Raji (cell line): ENCODE data around the gene B3GNT5.

ENCODE experiments used
- POLR2A ChIP-seq: IDR thresholded peaks from 2 replicates; pipeline ENCODE4 v1.6.1; 2011; ENCODE audit warnings: low read depth, low read length, control low read depth; ENCODE audit not compliant: insufficient read depth

The B3GNT5 gene

GRCh38 chr3:183222631-183223235 lies 30.3 kb upstream of the B3GNT5 start:
- no peak for TF ChIP-seq POLR2A

GRCh38 chr3:183224180-183224970 lies 28.7 kb upstream of the B3GNT5 start:
- no peak for TF ChIP-seq POLR2A

GRCh38 chr3:183226333-183226890 lies 26.6 kb upstream of the B3GNT5 start:
- TF ChIP-seq POLR2A = no peak

DNA sequence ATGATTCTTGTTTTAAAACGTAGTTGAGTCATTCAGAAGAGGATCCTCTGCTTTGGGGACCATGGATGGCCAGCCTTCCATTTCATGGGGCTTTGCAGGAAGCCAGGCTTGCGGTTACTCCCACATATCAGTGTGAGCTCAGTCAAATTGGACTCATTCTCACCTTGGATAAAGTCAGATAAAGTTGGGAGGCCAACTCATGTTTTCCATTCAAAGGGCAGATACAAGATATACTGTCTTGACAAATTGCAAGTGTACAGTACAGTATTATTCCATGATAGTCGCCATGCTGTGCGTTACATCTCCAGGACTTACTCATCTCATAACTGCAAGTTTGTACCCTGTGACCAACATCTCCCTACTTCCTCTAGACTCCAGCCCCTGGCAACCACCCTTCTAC lies 25.5 kb upstream of the B3GNT5 start:
- no peak for TF ChIP-seq POLR2A

GRCh38 chr3:183229178-183229577 lies 23.9 kb upstream of the B3GNT5 start:
- no peak for TF ChIP-seq POLR2A

- TF ChIP-seq POLR2A = no peak
Measured at GRCh38 chr3:183230826-183231225, 22.2 kb upstream of the B3GNT5 start.

DNA sequence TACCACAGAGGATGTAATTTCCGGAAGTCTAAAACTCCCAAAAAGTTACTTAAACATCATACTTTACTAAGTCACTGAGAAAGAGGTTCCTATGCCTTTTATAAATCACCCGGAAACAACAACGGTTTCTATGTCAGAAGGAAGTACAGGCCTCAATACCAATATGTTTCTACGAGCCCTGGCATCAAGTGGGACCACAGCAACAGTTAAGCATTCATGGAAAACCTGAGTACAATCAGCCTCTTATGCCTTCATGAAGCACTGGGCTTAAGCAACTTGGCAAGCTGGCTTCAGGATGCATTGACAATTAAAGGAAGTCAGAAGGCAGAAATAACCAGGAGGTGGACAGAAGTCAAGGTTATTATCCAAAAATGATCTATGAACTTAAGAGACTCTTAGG lies 19.1 kb upstream of the B3GNT5 start:
- TF ChIP-seq POLR2A = no peak

DNA sequence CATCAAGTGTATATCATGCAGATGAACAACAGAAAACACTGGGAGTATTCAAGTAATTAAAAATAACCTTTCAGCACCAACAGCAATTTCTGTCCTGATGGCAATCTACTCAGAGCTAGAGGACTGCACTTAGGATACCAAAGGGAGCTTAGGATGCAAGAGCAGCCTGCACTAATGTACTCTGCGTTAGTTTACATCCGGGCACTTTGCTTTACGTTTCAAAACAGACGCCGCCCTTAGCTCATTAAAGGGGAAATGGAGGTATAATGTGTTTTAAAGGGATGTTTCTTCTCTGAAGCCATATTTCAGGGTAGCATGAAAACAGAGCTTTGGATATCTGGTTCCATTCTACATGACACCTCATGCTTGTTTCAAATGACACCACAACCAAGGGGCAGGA lies 14.0 kb upstream of the B3GNT5 start:
- no peak for TF ChIP-seq POLR2A

DNA sequence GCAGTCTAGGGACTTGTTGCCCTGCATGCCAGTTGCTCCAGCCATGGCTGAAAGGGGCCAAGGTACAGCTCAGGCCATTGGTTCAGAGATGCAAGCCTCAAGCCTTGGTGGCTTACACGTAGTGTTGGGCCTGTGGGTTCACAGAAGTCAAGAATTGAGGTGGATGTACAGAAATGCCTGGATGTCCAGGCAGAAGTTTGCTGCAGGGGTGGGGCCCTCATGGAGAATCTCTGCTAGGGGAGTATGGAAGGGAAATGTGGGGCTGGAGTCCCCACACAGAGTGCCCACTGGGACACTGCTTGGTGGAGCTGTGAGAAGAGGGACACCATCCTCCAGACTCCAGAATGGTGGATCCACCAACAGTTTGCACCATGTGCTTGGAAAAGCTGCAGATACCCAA lies 10.6 kb upstream of the B3GNT5 start:
- TF ChIP-seq POLR2A = no peak

DNA sequence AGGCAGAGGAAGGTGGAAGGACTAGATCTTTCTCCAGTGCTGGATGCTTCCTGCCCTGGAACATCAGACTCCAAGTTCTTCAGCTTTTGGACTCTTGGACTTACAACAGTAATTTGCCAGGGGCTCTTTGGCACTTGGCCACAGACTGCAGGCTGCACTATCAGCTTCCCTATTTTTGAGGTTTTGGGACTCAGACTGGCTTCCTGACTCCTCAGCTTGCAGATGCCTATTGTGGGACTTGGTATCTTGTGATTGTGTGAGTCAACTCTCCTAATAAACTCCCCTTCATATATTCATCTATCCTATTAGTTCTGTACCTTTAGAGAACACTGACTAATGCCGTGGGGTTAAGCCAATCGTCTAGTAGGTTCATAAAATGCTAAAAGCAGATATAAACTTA lies 8.8 kb upstream of the B3GNT5 start:
- no peak for TF ChIP-seq POLR2A

DNA sequence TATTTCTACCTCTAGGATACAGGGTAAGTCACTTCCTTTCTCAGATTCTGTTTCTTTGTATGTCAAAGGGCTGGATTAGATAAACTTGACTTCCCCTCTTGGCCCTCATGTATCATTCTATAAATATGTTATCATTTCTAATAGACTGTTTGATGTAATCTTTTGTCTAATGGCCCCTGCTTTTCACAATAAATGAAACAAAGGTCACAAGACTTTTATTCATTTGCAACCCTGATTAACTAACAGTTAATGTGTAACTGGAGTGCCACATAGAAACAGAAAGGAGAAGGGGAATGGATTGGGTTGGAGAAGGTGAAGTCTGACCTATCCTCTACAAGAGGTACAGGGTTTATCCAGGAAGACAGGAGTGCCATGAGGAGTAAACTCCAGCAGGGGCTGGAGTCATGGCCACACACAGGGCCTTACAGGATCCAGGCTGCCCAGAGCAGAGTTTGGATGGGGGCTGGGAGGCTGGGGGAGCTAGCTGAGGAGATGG lies 8.0 kb upstream of the B3GNT5 start:
- no peak for TF ChIP-seq POLR2A

DNA sequence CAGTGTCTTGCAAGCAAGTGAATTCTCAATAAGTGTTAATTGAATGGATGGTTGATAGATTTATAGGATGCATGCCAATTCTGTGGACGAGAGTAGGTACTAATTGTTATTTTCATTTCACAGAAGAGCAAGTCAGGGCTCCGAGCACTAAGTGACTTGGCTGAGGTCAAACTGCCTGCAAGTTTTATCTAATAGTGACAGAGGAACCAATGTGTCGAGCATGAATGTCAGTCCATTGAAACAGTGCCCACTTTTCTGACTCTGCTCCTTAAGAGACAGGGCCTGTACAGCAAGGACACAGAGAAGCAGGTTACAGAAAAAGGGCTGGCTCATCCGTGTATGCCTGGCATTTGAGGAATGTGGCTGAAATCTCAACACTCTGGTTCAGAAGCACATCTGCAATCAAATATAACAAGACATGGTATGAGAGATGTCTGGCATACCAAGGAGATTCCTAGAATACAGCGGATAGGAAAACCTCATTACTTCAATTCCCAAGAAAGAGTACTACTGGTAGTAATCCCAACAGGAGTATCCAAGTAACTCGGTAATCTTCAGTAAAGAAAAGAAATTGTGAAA lies 6.0 kb upstream of the B3GNT5 start:
- no peak for TF ChIP-seq POLR2A

DNA sequence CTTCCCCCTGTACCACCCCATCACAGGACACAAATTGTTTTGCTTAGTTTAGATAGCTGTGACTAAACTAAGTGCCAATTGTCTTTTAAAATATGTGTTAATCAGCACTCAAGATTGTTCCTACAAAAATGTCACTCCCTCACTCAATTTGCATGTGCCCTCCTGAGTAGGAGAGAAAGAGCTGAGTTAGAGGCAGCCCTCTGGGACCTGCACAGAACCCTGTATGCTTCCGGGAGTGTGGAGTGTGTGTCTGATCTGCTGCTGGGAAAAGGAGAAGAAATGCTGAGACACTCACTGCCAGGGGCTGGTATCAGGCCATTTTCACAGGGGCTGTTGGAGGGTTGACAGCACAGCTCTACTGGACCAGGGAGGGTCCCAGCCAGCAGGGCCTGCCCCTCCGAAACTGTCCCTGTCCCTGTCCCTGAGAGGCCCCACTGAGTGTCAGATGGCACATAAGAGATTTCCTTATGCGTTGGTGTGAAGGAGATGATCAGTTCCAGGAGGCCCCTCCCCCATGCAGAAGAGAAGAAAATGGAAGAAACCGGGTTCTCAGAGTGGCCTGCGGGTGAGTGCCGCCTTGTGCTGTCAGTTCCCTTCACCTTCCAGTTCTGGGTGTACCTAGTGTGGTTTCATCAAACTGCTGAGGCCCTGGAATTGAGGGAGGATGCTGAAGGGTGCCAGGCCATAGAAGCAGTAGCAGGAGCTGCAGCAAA lies 3.9 kb upstream of the B3GNT5 start:
- peak; percentile 45 for TF ChIP-seq POLR2A

DNA sequence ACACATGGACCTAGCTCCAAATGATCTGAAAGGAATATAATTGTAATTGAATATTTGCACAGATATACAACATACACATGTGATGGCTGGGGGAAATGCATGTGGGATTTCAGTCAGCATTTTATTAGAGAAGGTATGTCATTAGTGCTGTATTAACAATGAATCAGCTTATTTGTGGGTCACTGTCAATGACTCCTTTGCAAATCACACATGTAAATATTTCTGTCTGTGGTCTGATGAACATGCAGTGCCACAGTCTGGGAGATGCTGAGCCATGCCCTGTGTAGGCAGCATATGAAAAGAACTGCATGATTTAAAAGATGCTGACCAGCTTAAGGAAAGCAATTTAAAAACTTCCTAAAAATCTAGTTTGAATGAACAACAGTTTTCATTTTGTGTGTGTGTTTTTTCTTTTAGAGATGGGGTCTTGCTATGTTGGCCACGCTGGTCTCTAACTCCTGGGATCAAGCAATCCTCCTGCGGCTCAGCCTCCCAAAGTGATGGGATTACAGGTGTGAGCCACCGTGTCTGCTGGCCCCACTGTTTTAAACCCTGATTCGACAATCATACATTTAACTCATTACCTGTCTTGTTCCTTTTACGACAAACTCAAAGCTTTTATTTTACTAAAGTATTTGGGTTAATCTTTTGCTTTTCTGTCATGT lies 803 bp upstream of the B3GNT5 start:
- no peak for TF ChIP-seq POLR2A
